Skeletal muscle cell (primary cell): ENCODE results near the gene ANO10.

Experiments used
- DNase-seq: peaks from one replicate; pipeline ENCODE4 v3.0.0-alpha.2; 2010; ENCODE audit warnings: low read depth
- H3K4me3 ChIP-seq: 2 replicates; pipeline ENCODE4 v1.5.1; 2011; ENCODE audit warnings: low read depth, mild to moderate bottlenecking, control low read depth, low read length, moderate library complexity

Gene ANO10

DNA sequence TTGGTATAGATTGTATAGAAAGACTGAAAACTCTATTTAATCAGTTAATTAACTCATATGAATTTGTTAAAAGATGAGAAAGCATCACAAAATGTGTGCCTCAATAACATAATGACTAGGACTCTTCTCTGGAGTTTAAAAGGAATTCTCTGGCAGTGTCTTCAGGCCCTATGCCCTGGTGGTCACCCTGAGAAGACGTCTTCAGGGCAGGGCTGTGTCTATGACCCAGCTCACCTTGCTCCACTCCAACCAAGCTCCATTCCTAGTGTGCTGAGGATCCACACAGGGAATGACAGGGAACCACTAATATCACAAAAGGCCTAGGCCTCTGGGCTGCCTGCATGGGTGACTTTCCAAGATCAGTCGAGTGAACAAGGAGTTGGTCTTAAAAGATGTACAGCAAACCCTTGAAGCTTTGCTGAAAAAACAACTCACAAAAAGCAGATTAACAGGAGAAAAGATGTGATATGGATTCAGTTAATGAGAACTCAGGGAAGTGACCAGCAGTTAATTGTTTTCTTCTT is 178.9 kb downstream of the ANO10 start:
- no peak overlapping the region for H3K4me3 ChIP-seq
- no peak for DNase-seq

DNA sequence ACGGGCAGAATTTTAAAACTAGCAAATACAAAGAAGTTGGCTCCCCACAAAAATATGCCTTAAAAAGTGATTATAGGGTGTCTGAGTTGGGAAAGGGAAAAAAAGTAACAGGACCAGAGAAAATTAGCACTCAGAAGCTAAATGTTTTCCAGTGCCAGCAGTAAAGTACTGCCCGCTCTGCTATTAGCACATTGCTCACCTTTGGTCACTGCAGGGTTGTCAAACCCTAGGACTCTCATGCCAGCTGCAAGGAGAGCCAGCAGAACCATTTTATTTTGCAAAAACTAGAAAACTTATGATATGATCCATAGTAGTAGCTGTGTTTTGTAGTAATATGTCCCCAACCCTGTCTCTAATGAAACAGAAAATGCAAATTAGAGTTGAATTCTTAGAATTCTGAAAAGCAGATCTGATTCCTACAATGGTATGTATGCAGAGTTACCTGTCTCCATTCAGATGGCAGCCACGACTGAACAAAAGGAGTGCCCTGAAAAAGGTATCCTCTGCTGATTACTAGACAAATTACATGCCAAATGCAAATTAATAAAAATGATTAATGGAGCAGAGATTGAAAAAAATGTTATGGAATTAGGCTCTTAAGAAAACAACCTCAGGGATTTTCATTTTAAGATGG is 185.2 kb downstream of the ANO10 start:
- DNase-seq, result no peak
- no peak overlapping the region for H3K4me3 ChIP-seq

DNA sequence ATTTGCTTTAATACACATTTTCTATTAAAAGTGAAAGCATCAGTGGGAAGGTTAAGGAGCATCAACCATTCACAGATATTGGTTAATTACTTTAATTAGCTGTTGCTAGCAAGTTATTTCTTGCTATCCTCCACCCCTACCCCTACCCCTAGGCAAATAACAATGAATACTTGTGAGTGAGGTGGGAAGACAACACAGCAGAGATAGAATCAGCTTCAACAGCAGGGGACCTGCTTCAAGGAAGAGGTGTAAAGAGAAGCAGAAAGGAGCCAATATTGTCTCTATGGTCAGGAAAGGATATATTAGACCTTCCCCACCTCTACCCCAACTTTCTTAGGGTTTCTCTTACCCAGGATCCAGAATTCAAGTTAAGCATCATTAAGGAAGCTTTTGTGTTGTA is 186.1 kb downstream of the ANO10 start:
- no peak overlapping the region for H3K4me3 ChIP-seq
- DNase-seq, result no peak

DNA sequence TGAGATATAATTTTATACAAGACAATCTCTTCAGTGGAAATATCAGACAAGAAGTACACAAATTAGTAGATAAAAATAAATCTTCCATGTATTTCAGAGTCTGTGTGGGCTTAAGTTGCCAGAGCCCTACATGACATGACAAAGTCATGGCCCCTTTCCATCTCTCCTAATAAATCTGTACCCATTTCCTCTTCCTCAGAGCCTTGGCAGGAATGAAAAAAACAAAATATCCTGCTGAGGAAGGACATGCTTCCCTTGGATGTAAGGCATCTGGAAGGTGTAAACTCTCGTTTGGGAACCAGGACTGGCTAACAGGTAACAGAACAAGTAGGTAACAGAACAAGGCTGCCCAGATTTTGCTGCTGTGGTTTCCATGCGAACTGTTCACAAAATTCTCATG is 187.4 kb downstream of the ANO10 start:
- DNase-seq, result no peak
- no peak overlapping the region for H3K4me3 ChIP-seq

- H3K4me3 ChIP-seq, result no peak overlapping the region
- DNase-seq, result no peak
These were observed 189.3 kb downstream of the ANO10 start for GRCh38 chr3:43432462-43432861.

DNA sequence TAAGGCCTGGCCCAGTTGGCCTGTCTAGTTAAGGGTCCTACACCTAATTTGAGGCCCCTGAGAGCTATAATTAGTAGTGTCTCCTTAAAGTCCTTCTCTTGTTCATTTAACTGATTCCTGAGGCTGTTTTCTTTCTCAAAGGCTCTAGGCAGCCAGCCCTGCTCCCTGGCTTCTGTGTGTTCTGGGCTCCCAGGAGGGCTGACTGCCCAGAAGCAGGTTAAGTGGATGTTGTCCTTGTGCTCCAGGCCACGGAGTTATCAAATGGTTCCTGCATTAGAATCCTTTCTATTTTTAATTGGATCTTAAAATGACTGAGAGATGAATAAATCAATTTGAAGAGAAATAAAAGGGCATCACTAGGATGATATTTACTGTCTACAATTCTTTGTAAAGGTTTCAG is 195.4 kb downstream of the ANO10 start:
- DNase-seq, result no peak
- no peak overlapping the region for H3K4me3 ChIP-seq

GRCh38 chr3:43425829-43426228 is 196.0 kb downstream of the ANO10 start:
- no peak overlapping the region for H3K4me3 ChIP-seq
- DNase-seq, result no peak

- no peak for DNase-seq
- no peak overlapping the region for H3K4me3 ChIP-seq
These were observed 198.2 kb downstream of the ANO10 start for GRCh38 chr3:43423639-43424038.

GRCh38 chr3:43423142-43423541 is 198.7 kb downstream of the ANO10 start:
- no peak overlapping the region for H3K4me3 ChIP-seq
- DNase-seq, result no peak

DNA sequence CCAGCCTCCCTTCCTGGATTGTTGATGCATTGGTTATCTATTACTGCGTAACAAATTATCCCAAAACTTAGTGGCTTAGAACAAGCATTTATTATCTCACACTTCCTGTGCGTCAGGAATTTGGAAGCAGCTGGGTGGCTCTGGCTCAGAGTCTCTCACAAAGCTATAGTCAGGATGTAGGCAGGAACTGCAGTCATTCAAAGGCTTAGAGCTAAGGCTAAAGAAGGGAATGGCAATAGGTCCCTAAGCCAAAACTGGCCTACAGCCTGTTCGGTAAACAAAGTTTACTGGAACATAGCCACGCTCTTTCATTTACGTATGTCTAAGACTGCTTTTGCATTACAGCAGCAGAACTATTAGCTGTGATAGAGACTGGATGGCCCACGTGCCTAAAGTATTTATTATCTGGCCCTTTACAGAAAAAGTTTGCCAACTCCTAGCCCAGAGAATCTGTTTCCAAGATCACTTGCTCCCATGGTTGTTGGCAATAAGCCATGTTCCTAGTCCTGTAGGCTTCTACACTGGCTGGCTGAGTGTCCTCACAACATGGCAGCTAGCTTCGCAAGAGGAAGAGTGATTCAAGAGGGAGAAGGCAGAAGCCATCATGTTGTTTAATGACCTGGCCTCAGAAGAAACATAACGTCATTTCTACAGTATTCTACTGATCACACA is 203.1 kb downstream of the ANO10 start:
- no peak for DNase-seq
- H3K4me3 ChIP-seq, result no peak overlapping the region

DNA sequence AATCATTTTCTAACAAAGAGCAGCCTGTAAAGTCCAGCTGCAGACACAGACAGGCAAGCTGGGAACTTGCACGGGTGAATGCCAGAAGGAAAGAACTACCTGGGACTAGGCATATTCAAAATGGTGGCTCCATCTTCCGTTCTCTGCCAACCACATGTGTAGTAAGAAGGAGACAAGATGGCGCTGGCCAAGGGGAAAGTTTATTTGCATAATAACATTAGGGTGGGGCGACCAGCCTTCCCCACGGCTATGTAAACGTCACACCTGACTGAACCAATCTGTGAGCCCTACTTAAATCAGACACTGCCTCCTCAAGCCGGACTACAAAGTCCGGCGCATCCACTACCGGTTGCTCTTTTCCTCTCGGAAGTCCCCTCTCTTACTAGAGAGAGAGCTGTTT is 204.7 kb downstream of the ANO10 start:
- DNase-seq, result no peak
- no peak overlapping the region for H3K4me3 ChIP-seq

GRCh38 chr3:43415088-43415487 is 206.7 kb downstream of the ANO10 start:
- DNase-seq, result no peak
- no peak overlapping the region for H3K4me3 ChIP-seq

GRCh38 chr3:43413676-43414368 is 208.0 kb downstream of the ANO10 start:
- no peak for DNase-seq
- no peak overlapping the region for H3K4me3 ChIP-seq

DNA sequence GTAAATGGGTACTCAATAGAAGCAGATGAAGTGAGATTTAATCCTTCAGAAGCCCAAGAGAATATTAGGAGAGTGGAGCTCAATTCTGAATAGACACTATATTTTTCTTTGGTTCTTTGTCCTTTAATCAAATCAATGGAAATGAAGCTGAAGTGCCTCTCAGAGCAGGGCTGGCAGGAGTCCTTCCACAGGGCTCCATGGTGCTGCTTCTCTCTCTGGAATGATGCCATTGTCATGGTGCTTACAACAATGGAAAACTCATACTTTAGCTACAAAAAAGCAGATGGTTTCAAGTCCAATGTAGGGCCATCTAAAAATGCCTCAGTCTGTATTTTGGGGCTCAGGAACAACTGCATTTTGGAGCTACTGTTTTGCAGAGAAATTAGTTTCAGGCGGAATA is 210.4 kb downstream of the ANO10 start:
- no peak for DNase-seq
- no peak overlapping the region for H3K4me3 ChIP-seq

- H3K4me3 ChIP-seq, result no peak overlapping the region
- DNase-seq, result no peak
These were observed 211.2 kb downstream of the ANO10 start for GRCh38 chr3:43410592-43410991.

GRCh38 chr3:43409506-43409905 is 212.3 kb downstream of the ANO10 start:
- H3K4me3 ChIP-seq, result no peak overlapping the region
- DNase-seq, result no peak

DNA sequence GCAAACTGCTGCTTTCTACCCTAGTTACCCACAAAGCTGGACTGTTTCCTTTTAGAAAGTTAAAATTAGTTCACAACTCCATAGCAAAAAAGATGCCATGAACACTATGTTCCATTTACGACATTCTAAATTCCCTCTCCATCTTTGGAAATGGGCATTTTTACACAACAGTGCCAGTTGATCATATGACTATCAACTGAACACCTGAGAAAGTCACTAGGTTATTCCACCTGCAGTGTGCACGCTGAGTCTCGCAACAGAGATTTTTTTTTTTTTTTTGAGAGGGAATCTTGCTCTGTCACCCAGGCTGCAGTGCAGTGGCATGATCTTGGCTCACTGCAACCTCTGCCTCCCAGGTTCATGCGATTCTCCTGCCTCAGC is 215.2 kb downstream of the ANO10 start:
- no peak overlapping the region for H3K4me3 ChIP-seq
- no peak for DNase-seq

GRCh38 chr3:43405888-43406642 is 215.7 kb downstream of the ANO10 start:
- no peak overlapping the region for H3K4me3 ChIP-seq
- DNase-seq, result peak; percentile 79

DNA sequence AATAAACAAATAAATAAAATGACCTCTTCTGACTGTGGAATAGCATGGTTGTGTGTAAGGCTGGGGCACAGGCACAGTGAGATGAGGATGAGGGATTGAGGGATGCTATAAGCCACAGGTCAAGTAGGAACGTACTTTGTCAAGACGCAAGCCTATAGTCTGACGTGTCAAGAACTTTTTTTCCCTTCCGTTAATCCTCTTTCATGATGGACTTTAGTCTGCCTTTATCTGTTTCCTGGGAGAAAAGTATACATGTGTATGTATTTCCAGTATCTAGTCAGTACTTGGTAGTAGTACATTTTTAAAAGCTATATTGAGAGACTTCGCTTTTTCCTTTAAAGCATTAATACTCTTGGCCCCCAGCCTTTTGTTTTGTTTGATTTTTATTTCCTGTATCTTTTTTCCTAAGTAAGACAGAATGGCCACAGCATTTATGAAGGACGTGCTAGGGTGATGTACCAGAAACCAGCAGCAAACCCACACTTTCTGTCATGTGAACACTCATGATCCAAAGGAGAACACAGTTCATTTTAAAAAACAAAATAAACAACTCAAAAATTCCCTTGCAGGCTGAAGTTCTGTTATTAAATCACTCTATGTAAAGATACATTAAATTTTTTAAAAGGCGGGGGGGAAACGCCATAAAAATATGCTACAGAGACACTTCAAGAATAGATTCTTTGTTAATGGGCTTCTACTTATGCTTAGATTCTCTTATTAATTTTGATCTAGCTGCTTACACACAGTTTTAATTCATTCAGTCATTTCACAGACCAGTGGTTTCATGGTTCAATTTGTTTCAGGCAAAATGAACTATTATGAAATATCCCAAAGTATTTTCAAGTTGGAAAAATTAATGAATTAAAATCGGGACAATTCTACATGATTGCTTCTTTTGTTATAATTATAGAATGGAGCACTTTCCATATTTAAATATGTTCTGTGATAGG is 220.8 kb downstream of the ANO10 start:
- no peak for DNase-seq
- no peak overlapping the region for H3K4me3 ChIP-seq
